ENCODE data around the gene FAM3A.
A peak's percentile ranks its signal among the peaks of the same experiment; 100 is the strongest.

Gene FAM3A

DNA sequence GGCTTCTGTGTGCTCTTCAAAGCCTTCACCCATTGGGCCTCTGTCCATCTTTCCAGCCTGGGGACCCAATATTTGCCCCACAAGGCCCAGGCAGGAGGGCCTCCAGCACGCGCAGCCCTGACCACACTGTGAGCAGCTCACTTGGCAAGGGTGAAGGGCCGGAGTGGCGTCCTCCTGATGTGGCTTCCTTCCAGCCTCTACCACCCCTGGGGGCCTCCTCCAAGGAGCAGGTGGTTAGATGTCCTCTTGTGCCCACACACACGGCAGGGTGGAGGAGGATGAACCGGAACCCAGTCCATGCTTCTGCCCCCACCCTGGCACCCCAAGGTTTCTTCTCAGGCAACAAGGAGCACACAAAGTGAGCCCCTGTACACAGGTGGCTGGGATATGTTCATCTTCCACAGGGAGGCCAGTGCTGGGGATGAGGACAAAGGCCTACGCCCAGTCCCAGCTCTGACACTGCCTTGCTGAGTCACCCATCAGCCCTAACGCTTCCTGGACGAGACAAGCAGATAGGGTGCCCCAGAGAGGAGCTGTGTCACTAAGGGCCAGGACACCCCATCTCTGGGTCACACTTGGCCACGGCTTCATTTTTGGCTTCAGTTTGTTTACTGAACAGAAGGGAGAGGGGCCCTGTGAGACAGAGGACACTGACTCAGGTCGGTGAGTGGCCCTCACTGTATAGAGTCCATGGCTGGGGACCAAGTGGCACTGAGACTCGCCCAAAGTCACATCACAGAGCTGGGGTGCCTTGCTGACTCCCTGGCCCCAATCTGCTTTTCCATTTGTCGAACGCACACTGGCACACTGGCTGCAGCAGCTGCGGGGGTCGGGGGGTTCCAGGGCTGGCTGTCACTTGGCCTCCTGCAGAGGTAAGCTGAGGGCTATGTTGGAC, 31.5 kb downstream of the FAM3A start:
- Histone ChIP-seq H4K20me1 (ENCODE audit: insufficient read depth, low read length, poor library complexity, severe bottlenecking) (peaks cover 5% of the 10 kb centered on the region), H3K36me3 (ENCODE audit: insufficient read depth, low read length) (no peaks in the 10 kb centered on the region), H3K79me2 (ENCODE audit: insufficient read depth, low read length) (peaks cover 37% of the 10 kb centered on the region), H3K9ac (ENCODE audit: low read depth, low read length, poor library complexity, severe bottlenecking) (peak overlapping the region; percentile 85), H3K4me1 (ENCODE audit: insufficient read depth, low read length, poor library complexity, severe bottlenecking) (peaks cover 4% of the 10 kb centered on the region), H3K9me3 (ENCODE audit: insufficient read depth, low read depth, low read length) (no peaks in the 10 kb centered on the region), H3K4me3 (ENCODE audit: low read length, poor library complexity, severe bottlenecking) (peak overlapping the region; percentile 79), H3F3A (ENCODE audit: low read depth) (no peaks in the 10 kb centered on the region), H3K9me2 (replicated peaks; ENCODE audit: low read depth, low read length) (no peaks in the 10 kb centered on the region), H2AFZ (ENCODE audit: low read length) (no peak overlapping the region), H3K4me2 (ENCODE audit: low read depth, low read length, poor library complexity, severe bottlenecking) (peak overlapping the region; percentile 85), H3K27me3 (ENCODE audit: insufficient read depth, low read length, poor library complexity, severe bottlenecking) (no peaks in the 10 kb centered on the region)
- TF ChIP-seq, protein P1, sequence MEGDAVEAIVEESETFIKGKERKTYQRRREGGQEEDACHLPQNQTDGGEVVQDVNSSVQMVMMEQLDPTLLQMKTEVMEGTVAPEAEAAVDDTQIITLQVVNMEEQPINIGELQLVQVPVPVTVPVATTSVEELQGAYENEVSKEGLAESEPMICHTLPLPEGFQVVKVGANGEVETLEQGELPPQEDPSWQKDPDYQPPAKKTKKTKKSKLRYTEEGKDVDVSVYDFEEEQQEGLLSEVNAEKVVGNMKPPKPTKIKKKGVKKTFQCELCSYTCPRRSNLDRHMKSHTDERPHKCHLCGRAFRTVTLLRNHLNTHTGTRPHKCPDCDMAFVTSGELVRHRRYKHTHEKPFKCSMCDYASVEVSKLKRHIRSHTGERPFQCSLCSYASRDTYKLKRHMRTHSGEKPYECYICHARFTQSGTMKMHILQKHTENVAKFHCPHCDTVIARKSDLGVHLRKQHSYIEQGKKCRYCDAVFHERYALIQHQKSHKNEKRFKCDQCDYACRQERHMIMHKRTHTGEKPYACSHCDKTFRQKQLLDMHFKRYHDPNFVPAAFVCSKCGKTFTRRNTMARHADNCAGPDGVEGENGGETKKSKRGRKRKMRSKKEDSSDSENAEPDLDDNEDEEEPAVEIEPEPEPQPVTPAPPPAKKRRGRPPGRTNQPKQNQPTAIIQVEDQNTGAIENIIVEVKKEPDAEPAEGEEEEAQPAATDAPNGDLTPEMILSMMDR (conservative IDR thresholded peaks at IDR 0.05; ENCODE audit: low read length) = no peak

DNA sequence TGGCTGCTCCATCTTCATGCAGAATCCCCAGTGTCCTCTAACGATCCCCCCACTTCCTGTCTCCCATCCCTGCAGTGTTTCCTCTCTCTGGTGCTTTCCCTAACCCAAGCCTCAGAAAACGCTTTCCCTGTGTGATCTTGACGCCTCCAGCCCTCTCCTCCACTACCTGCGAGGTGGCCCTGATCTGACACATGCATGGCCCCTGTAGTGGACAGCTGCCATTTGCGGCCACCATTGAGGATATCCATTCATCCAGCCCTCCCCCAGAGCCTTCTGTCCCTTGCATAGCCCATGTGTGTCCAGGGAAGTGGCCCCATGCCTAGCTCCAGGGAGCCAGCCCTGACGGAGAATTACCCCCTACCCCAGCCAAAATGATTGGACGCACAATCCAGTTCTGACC, 32.7 kb downstream of the FAM3A start:
- Histone ChIP-seq H3F3A (ENCODE audit: low read depth) (no peaks in the 10 kb centered on the region), H3K36me3 (ENCODE audit: insufficient read depth, low read length) (no peaks in the 10 kb centered on the region), H2AFZ (ENCODE audit: low read length) (no peak overlapping the region), H3K4me3 (ENCODE audit: low read length, poor library complexity, severe bottlenecking) (no peak overlapping the region), H3K27me3 (ENCODE audit: insufficient read depth, low read length, poor library complexity, severe bottlenecking) (no peaks in the 10 kb centered on the region), H3K9me2 (replicated peaks; ENCODE audit: low read depth, low read length) (no peaks in the 10 kb centered on the region), H3K4me1 (ENCODE audit: insufficient read depth, low read length, poor library complexity, severe bottlenecking) (peaks cover 7% of the 10 kb centered on the region), H3K79me2 (ENCODE audit: insufficient read depth, low read length) (peaks cover 31% of the 10 kb centered on the region), H3K4me2 (ENCODE audit: low read depth, low read length, poor library complexity, severe bottlenecking) (no peak overlapping the region), H4K20me1 (ENCODE audit: insufficient read depth, low read length, poor library complexity, severe bottlenecking) (peaks cover 5% of the 10 kb centered on the region), H3K9me3 (ENCODE audit: insufficient read depth, low read depth, low read length) (no peaks in the 10 kb centered on the region), H3K9ac (ENCODE audit: low read depth, low read length, poor library complexity, severe bottlenecking) (no peak overlapping the region)
- TF ChIP-seq, protein P1 (conservative IDR thresholded peaks at IDR 0.05; ENCODE audit: low read length) = no peak
- TF ChIP-seq EZH2phosphoT487 (IDR thresholded peaks at IDR 0.05; ENCODE audit: borderline replicate concordance) = no peak

- Histone ChIP-seq H3K4me2 (ENCODE audit: low read depth, low read length, poor library complexity, severe bottlenecking) (no peak overlapping the region), H3K4me3 (ENCODE audit: low read length, poor library complexity, severe bottlenecking) (no peak overlapping the region), H3K4me1 (ENCODE audit: insufficient read depth, low read length, poor library complexity, severe bottlenecking) (peaks cover 11% of the 10 kb centered on the region), H3K79me2 (ENCODE audit: insufficient read depth, low read length) (peaks cover 36% of the 10 kb centered on the region), H3K9ac (ENCODE audit: low read depth, low read length, poor library complexity, severe bottlenecking) (no peak overlapping the region), H3F3A (ENCODE audit: low read depth) (no peaks in the 10 kb centered on the region), H3K27me3 (ENCODE audit: insufficient read depth, low read length, poor library complexity, severe bottlenecking) (no peaks in the 10 kb centered on the region), H2AFZ (ENCODE audit: low read length) (no peak overlapping the region), H4K20me1 (ENCODE audit: insufficient read depth, low read length, poor library complexity, severe bottlenecking) (peaks cover 5% of the 10 kb centered on the region), H3K9me3 (ENCODE audit: insufficient read depth, low read depth, low read length) (no peaks in the 10 kb centered on the region), H3K36me3 (ENCODE audit: insufficient read depth, low read length) (no peaks in the 10 kb centered on the region), H3K9me2 (replicated peaks; ENCODE audit: low read depth, low read length) (no peaks in the 10 kb centered on the region)
- TF ChIP-seq EZH2phosphoT487 (IDR thresholded peaks at IDR 0.05; ENCODE audit: borderline replicate concordance) = no peak
- TF ChIP-seq, protein P1 (conservative IDR thresholded peaks at IDR 0.05; ENCODE audit: low read length) = no peak
Measured at GRCh38 chrX:154482786-154483185, 33.2 kb downstream of the FAM3A start.

Measured in Loucy (cell line).